ENCODE data around the gene CFHR5. TPM values are rescaled to one million over a fixed set of nuclear protein-coding genes. Genes with fewer than 3 reads are reported as not detected.

CFHR5 gene
- total RNA-seq, 1 donor from 2014 or later: not detected

DNA sequence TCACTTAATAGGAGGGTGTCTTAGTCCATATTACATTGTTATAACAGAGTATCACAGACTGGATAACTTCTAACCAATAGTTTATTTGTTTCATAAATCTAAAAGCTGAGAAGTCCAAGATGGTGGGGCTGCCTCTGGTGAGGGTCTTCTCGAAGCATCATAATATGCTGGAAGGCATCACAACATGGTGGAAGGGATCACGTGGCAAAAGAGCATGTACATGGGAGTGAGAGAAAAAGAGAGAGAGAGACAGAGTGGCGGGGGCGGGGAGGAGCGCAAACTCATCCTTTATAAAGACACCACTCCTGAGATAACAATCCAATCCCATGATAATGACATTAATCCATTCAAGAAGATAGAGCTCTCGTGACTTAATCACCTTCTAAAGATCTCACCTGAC is 31.5 kb downstream of the CFHR5 start:
- Histone ChIP-seq H3K36me3 (no peaks in the 10 kb centered on the region), H4K20me1 (ENCODE audit: low read depth) (no peaks in the 10 kb centered on the region), H3K27me3 (no peaks in the 10 kb centered on the region), H3K9ac (no peak overlapping the region), H3K4me1 (no peaks in the 10 kb centered on the region), H3F3A (ENCODE audit: low read depth) (no peaks in the 10 kb centered on the region), H3K79me2 (ENCODE audit: low read depth) (no peaks in the 10 kb centered on the region), H3K9me3 (ENCODE audit: low read depth) (peaks cover 7% of the 10 kb centered on the region), H2AFZ (replicated peaks) (no peak overlapping the region), H3K27ac (no peak overlapping the region), H3K4me2 (no peak overlapping the region), H3K4me3 (no peak overlapping the region)
- Mint-ChIP-seq H3K27me3 (ENCODE audit: insufficient read depth, low read depth) (peaks cover 3% of the 10 kb centered on the region), H3K4me1 (no peaks in the 10 kb centered on the region), H3K27ac (no peak overlapping the region), H3K4me3 (no peak overlapping the region), H3K9me3 (no peaks in the 10 kb centered on the region), H3K36me3 (no peaks in the 10 kb centered on the region)
- no peak for DNase-seq (ENCODE audit: low spot score)
- TF ChIP-seq, protein P1, sequence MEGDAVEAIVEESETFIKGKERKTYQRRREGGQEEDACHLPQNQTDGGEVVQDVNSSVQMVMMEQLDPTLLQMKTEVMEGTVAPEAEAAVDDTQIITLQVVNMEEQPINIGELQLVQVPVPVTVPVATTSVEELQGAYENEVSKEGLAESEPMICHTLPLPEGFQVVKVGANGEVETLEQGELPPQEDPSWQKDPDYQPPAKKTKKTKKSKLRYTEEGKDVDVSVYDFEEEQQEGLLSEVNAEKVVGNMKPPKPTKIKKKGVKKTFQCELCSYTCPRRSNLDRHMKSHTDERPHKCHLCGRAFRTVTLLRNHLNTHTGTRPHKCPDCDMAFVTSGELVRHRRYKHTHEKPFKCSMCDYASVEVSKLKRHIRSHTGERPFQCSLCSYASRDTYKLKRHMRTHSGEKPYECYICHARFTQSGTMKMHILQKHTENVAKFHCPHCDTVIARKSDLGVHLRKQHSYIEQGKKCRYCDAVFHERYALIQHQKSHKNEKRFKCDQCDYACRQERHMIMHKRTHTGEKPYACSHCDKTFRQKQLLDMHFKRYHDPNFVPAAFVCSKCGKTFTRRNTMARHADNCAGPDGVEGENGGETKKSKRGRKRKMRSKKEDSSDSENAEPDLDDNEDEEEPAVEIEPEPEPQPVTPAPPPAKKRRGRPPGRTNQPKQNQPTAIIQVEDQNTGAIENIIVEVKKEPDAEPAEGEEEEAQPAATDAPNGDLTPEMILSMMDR (IDR thresholded peaks at IDR 0.05): no peak
- TF ChIP-seq EZH2phosphoT487 (IDR thresholded peaks at IDR 0.05) (no peak), EZH2 (IDR thresholded peaks at IDR 0.05) (no peak)

DNA sequence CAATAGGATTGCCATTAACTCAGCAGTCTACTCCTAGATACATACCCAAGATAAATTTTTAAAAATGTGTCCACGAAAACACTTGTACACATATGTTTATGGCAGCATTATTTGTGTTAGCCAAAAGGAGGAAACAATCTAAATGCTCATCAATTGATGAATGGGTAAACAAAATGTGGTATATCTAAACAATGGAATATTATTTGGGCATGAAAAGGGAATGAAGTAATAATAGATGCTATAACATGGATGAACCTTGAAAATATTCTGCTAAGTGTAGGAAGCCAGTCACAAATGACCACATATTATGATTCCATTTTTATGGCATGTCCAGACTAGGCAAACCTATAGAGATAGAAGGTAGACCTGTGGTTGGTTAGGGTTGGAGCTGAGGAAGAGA is 34.3 kb downstream of the CFHR5 start:
- no peak overlapping the region for H3K27ac ChIP-seq
- H3K4me3 Mint-ChIP-seq: no peak overlapping the region
- no peaks in the 10 kb centered on the region for H3K36me3 Mint-ChIP-seq
- H3K27me3 ChIP-seq: no peaks in the 10 kb centered on the region
- H3K9ac ChIP-seq: no peak overlapping the region
- H3K4me1 ChIP-seq: no peaks in the 10 kb centered on the region
- no peak for TF ChIP-seq EZH2 (IDR thresholded peaks at IDR 0.05)
- TF ChIP-seq, protein P1 (IDR thresholded peaks at IDR 0.05): no peak
- TF ChIP-seq EZH2phosphoT487 (IDR thresholded peaks at IDR 0.05): no peak
- H3F3A ChIP-seq (ENCODE audit: low read depth): no peaks in the 10 kb centered on the region
- H3K27me3 Mint-ChIP-seq (ENCODE audit: insufficient read depth, low read depth): peaks cover 2% of the 10 kb centered on the region
- no peak for DNase-seq (ENCODE audit: low spot score)
- no peaks in the 10 kb centered on the region for H3K4me1 Mint-ChIP-seq
- no peaks in the 10 kb centered on the region for H3K79me2 ChIP-seq (ENCODE audit: low read depth)
- H4K20me1 ChIP-seq (ENCODE audit: low read depth): no peaks in the 10 kb centered on the region
- no peak overlapping the region for H2AFZ ChIP-seq (replicated peaks)
- H3K27ac Mint-ChIP-seq: no peak overlapping the region
- H3K36me3 ChIP-seq: no peaks in the 10 kb centered on the region
- H3K4me2 ChIP-seq: no peak overlapping the region
- H3K9me3 ChIP-seq (ENCODE audit: low read depth): peaks cover 7% of the 10 kb centered on the region
- H3K9me3 Mint-ChIP-seq: no peaks in the 10 kb centered on the region
- H3K4me3 ChIP-seq: no peak overlapping the region

DNA sequence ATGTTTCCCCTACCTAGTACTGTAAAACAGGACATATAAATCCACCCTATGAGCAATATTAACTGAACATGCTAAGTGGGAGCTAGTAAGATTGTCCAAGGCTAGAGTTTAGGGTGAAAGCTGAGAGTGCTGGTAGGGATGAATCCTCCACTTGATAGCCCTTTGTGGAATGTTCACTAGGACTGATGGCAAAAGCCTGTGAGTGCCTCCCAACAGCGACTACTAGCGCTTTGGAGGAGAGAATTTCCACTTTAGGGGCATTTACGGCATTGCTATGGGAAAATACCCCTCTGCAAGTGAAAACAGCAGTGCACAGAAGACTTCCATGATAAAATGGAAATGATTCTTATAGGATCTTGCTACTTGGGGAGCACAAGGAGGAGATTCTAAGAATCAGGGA is 35.9 kb downstream of the CFHR5 start:
- no peak overlapping the region for H3K4me3 Mint-ChIP-seq
- peaks cover 2% of the 10 kb centered on the region for H3K27me3 Mint-ChIP-seq (ENCODE audit: insufficient read depth, low read depth)
- H3K27me3 ChIP-seq: no peaks in the 10 kb centered on the region
- H3K9me3 Mint-ChIP-seq: no peaks in the 10 kb centered on the region
- TF ChIP-seq EZH2 (IDR thresholded peaks at IDR 0.05): no peak
- TF ChIP-seq, protein P1 (IDR thresholded peaks at IDR 0.05): no peak
- H3K79me2 ChIP-seq (ENCODE audit: low read depth): no peaks in the 10 kb centered on the region
- peaks cover 7% of the 10 kb centered on the region for H3K9me3 ChIP-seq (ENCODE audit: low read depth)
- no peaks in the 10 kb centered on the region for H3K4me1 ChIP-seq
- no peak overlapping the region for H3K4me2 ChIP-seq
- no peaks in the 10 kb centered on the region for H4K20me1 ChIP-seq (ENCODE audit: low read depth)
- H2AFZ ChIP-seq (replicated peaks): no peak overlapping the region
- H3F3A ChIP-seq (ENCODE audit: low read depth): no peaks in the 10 kb centered on the region
- no peak for DNase-seq (ENCODE audit: low spot score)
- no peaks in the 10 kb centered on the region for H3K36me3 ChIP-seq
- H3K9ac ChIP-seq: no peak overlapping the region
- H3K27ac Mint-ChIP-seq: no peak overlapping the region
- H3K4me3 ChIP-seq: no peak overlapping the region
- H3K36me3 Mint-ChIP-seq: no peaks in the 10 kb centered on the region
- no peak overlapping the region for H3K27ac ChIP-seq
- no peaks in the 10 kb centered on the region for H3K4me1 Mint-ChIP-seq

DNA sequence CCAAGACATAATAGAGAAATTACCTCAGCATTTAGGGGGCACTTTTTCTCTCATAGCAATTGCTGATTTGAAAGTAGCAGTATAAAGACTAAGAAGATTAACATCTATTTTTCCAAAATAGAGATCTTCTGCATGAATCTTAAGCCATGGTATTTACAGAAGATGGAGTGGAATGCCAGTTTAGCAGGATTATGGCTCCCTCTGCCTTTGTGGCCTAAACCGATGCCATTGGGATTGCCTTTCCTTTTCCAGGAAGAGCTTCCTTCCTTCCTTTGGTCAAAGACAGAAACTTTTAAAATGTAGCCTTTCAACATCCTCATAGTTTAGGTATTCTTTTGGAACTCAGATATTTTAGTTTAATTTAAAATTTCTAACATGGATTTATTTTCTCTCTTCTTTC is 39.4 kb downstream of the CFHR5 start:
- no peak overlapping the region for H3K9ac ChIP-seq
- no peak overlapping the region for H3K4me3 Mint-ChIP-seq
- peaks cover 2% of the 10 kb centered on the region for H3K27me3 Mint-ChIP-seq (ENCODE audit: insufficient read depth, low read depth)
- no peak overlapping the region for H3K4me3 ChIP-seq
- no peak for DNase-seq (ENCODE audit: low spot score)
- no peaks in the 10 kb centered on the region for H3K36me3 ChIP-seq
- H3K9me3 ChIP-seq (ENCODE audit: low read depth): peaks cover 2% of the 10 kb centered on the region
- H3K9me3 Mint-ChIP-seq: no peaks in the 10 kb centered on the region
- TF ChIP-seq EZH2phosphoT487 (IDR thresholded peaks at IDR 0.05) (no peak), EZH2 (IDR thresholded peaks at IDR 0.05) (no peak)
- TF ChIP-seq, protein P1 (IDR thresholded peaks at IDR 0.05): no peak
- no peak overlapping the region for H3K27ac Mint-ChIP-seq
- no peaks in the 10 kb centered on the region for H3K79me2 ChIP-seq (ENCODE audit: low read depth)
- H3K36me3 Mint-ChIP-seq: no peaks in the 10 kb centered on the region
- no peak overlapping the region for H3K4me2 ChIP-seq
- no peaks in the 10 kb centered on the region for H3K27me3 ChIP-seq
- H3K4me1 ChIP-seq: no peaks in the 10 kb centered on the region
- no peaks in the 10 kb centered on the region for H3F3A ChIP-seq (ENCODE audit: low read depth)
- no peak overlapping the region for H3K27ac ChIP-seq
- H2AFZ ChIP-seq (replicated peaks): no peak overlapping the region
- no peaks in the 10 kb centered on the region for H4K20me1 ChIP-seq (ENCODE audit: low read depth)
- H3K4me1 Mint-ChIP-seq: no peaks in the 10 kb centered on the region
